HepG2 (cell line): ENCODE results near the gene HLF. TPM values are rescaled to one million over a fixed set of nuclear protein-coding genes. Genes with fewer than 3 reads are reported as not detected.

Experiments
- CBX2 ChIP-seq, 2 experiments: fragments of 200-600 bp in 1 of 2; sonication (generic); formaldehyde crosslinking in 1 of 2; IDR thresholded peaks; 2 replicates each; pipeline versions ENCODE4 v1.7.0 to v1.8.1; 2018 to 2022; ENCODE audit warnings: low read depth in 2 of 2, low read length in 1 of 2, mild to moderate bottlenecking in 1 of 2, missing genetic modification reagents in 1 of 2
- GATAD2A ChIP-seq: IDR thresholded peaks from 2 replicates; pipeline ENCODE4 v1.6.1; 2016
- JUND ChIP-seq: sonication (generic); formaldehyde crosslinking; IDR thresholded peaks from 2 replicates; pipeline ENCODE4 v1.8.0; 2022; ENCODE audit warnings: mild to moderate bottlenecking, missing genetic modification reagents
- MIER3 ChIP-seq: IDR thresholded peaks from 2 replicates; pipeline ENCODE4 v1.6.1; 2016; ENCODE audit warnings: missing compliant biosample characterization, borderline replicate concordance
- MIXL1 ChIP-seq: IDR thresholded peaks from 2 replicates; pipeline ENCODE4 v1.6.1; 2016
- MTERF4 ChIP-seq: sonication (generic); formaldehyde crosslinking; IDR thresholded peaks from 2 replicates; pipeline ENCODE4 v1.8.0; 2023; ENCODE audit warnings: mild to moderate bottlenecking, missing genetic modification reagents
- MYPOP ChIP-seq: sonication (generic); formaldehyde crosslinking; IDR thresholded peaks from 2 replicates; pipeline ENCODE4 v1.8.1; 2023; ENCODE audit warnings: mild to moderate bottlenecking, moderate library complexity, missing genetic modification reagents
- NR2F6 ChIP-seq, 2 experiments: IDR thresholded peaks; 2 replicates each; pipeline ENCODE4 v1.6.1; 2016; ENCODE audit warnings: antibody characterized with exemption in 1 of 2, mild to moderate bottlenecking in 1 of 2
- ONECUT2 ChIP-seq: sonication (generic); formaldehyde crosslinking; IDR thresholded peaks from 2 replicates; pipeline ENCODE4 v1.4.0; 2020; ENCODE audit warnings: missing genetic modification reagents
- RXRB ChIP-seq: IDR thresholded peaks from 2 replicates; pipeline ENCODE4 v1.6.1; 2016; ENCODE audit warnings: borderline replicate concordance, missing genetic modification reagents, missing compliant biosample characterization
- SALL1 ChIP-seq: sonication (generic); formaldehyde crosslinking; IDR thresholded peaks from 2 replicates; pipeline ENCODE4 v1.8.0; 2022; ENCODE audit warnings: mild to moderate bottlenecking, missing genetic modification reagents
- SOX6 ChIP-seq, 2 experiments: fragments of 450-650 bp in 1 of 2; sonication (generic) in 1 of 2; formaldehyde crosslinking in 1 of 2; IDR thresholded peaks; 2 replicates each; pipeline versions ENCODE4 v1.4.0 to v1.6.1; 2017 to 2020; ENCODE audit warnings: antibody characterized with exemption in 1 of 2, mild to moderate bottlenecking in 1 of 2, missing genetic modification reagents in 1 of 2
- THAP7 ChIP-seq: sonication (generic); formaldehyde crosslinking; IDR thresholded peaks from 2 replicates; pipeline ENCODE4 v1.8.1; 2023; ENCODE audit warnings: mild to moderate bottlenecking, missing genetic modification reagents
- TOPORS ChIP-seq: sonication (generic); formaldehyde crosslinking; IDR thresholded peaks from 2 replicates; pipeline ENCODE4 v1.8.0; 2023; ENCODE audit warnings: mild to moderate bottlenecking, missing genetic modification reagents
- ZC3H4 ChIP-seq: sonication (generic); formaldehyde crosslinking; IDR thresholded peaks from 2 replicates; pipeline ENCODE4 v1.4.0; 2020; ENCODE audit warnings: missing genetic modification reagents, borderline replicate concordance
- ZNF232 ChIP-seq: sonication (generic); formaldehyde crosslinking; IDR thresholded peaks from 2 replicates; pipeline ENCODE4 v1.4.0; 2020; ENCODE audit warnings: missing genetic modification reagents, borderline replicate concordance
- ZNF251 ChIP-seq: sonication (generic); formaldehyde crosslinking; IDR thresholded peaks from 2 replicates; pipeline ENCODE4 v1.9.0; 2021; ENCODE audit warnings: mild to moderate bottlenecking, missing genetic modification reagents
- ZNF362 ChIP-seq: sonication (generic); formaldehyde crosslinking; IDR thresholded peaks from 2 replicates; pipeline ENCODE4 v1.4.0; 2020; ENCODE audit warnings: missing genetic modification reagents, mild to moderate bottlenecking, borderline replicate concordance
- ZNF512B ChIP-seq: sonication (generic); formaldehyde crosslinking; IDR thresholded peaks from 2 replicates; pipeline ENCODE4 v1.5.1; 2020; ENCODE audit warnings: missing genetic modification reagents, mild to moderate bottlenecking, borderline replicate concordance
- ZNF589 ChIP-seq: sonication (generic); formaldehyde crosslinking; conservative IDR thresholded peaks from 2 replicates; pipeline ENCODE4 v1.8.0; 2022; ENCODE audit warnings: mild to moderate bottlenecking, moderate library complexity, missing genetic modification reagents
- ZNF766 ChIP-seq: sonication (generic); formaldehyde crosslinking; IDR thresholded peaks from 2 replicates; pipeline ENCODE4 v1.5.0; 2020; ENCODE audit warnings: missing genetic modification reagents, borderline replicate concordance
- ZNF841 ChIP-seq: sonication (generic); formaldehyde crosslinking; IDR thresholded peaks from 2 replicates; pipeline ENCODE4 v1.8.1; 2023; ENCODE audit warnings: missing genetic modification reagents, borderline replicate concordance
- polyA plus RNA-seq, 8 experiments: library from polyadenylated mRNA; depleted of rRNA in 3 of 8; stranded (reverse) in 7 of 8; unstranded in 1 of 8; fragments of >200 nt; fragmentation: Illumina TruSeq in 4 of 8; extraction: Trizol in 4 of 8; gene quantifications; 2 replicates each; pipeline versions ENCODE4 v1.2.1 to v1.2.3, GENCODE V29; 2011 to 2016; ENCODE audit warnings: low read depth in 4 of 8, missing spikeins in 1 of 8, mixed read lengths in 1 of 8; ENCODE audit not compliant: insufficient read depth in 1 of 8
- total RNA-seq, 5 experiments: library from RNA; depleted of rRNA; stranded (reverse); fragments of >200 nt; fragmentation: Illumina TruSeq; extraction: Trizol; gene quantifications; 2 replicates each; pipeline ENCODE4 v1.2.3, GENCODE V29; 2016; ENCODE audit warnings: low read depth in 1 of 5

HLF gene
- total and polyA plus RNA-seq, 2 of the 13 experiments (the other 11 are each of a cell fraction or from before 2014, with no cell fraction given) = 202 to 346 TPM

- TF ChIP-seq SOX6 (IDR thresholded peaks at IDR 0.05) (no peak), SOX6 (CRISPR knock-in tag; IDR thresholded peaks at IDR 0.05) (peak; percentile 17; the same call in 1 of the 2 replicates), ZNF589 (no peak), ZNF232 (0 out of 2 replicates have a peak, but pooled peaks have one; percentile 48), CBX2 (IDR thresholded peaks at IDR 0.05; ENCODE audit: low read depth, low read length) (no peak), CBX2 (CRISPR knock-in tag; IDR thresholded peaks at IDR 0.05; ENCODE audit: low read depth) (no peak), MIXL1 (CRISPR knock-in tag) (peak; percentile 65; the same call in 1 of the 2 replicates), MTERF4 (CRISPR knock-in tag) (no peak), NR2F6 (IDR thresholded peaks at IDR 0.05) (no peak), NR2F6 (CRISPR knock-in tag; IDR thresholded peaks at IDR 0.05) (no peak), ZNF841 (CRISPR knock-in tag) (no peak), RXRB (CRISPR knock-in tag) (0 out of 2 replicates have a peak, but pooled peaks have one; percentile 4), MIER3 (CRISPR knock-in tag) (no peak), ONECUT2 (CRISPR knock-in tag) (no peak), ZNF362 (CRISPR knock-in tag) (peak; percentile 46; the same call in 1 of the 2 replicates), MYPOP (CRISPR knock-in tag) (no peak), JUND (no peak), ZNF512B (no peak), TOPORS (CRISPR knock-in tag) (0 out of 2 replicates have a peak, but pooled peaks have one; percentile 28), ZNF766 (CRISPR knock-in tag) (0 out of 2 replicates have a peak, but pooled peaks have one; percentile 25), ZC3H4 (CRISPR knock-in tag) (no peak; the same call in 1 of the 2 replicates), SALL1 (CRISPR knock-in tag) (peak; percentile 55), ZNF251 (no peak), GATAD2A (0 out of 2 replicates have a peak, but pooled peaks have one; percentile 5), THAP7 (0 out of 2 replicates have a peak, but pooled peaks have one; percentile 73)
These were observed 59.7 kb downstream of the HLF start (continued) for GRCh38 chr17:55324296-55324978.
